Amniotic stem cell (primary cell): ENCODE data around the gene SRGAP1.
"Not testable (repeated sequence)": the region's sequence is repeated elsewhere in the genome, so short reads cannot be mapped to it uniquely, and the experiment has no call there.

Source experiments
- DNase-seq: peaks from one replicate; lab custom pipeline; 2025; lab: John Stamatoyannopoulos, UW

SRGAP1 gene

GRCh38 chr12:64085154-64085553 is 240.7 kb downstream of the SRGAP1 start:
- no peak for DNase-seq

GRCh38 chr12:64085996-64086395 is 241.5 kb downstream of the SRGAP1 start:
- no peak for DNase-seq

GRCh38 chr12:64086946-64087345 is 242.4 kb downstream of the SRGAP1 start:
- DNase-seq, result no peak

GRCh38 chr12:64087761-64088160 is 243.3 kb downstream of the SRGAP1 start:
- no peak for DNase-seq

- DNase-seq, result peak; percentile 86
Observed at GRCh38 chr12:64088431-64089349, 244.2 kb downstream of the SRGAP1 start.

- no peak for DNase-seq
Observed at GRCh38 chr12:64090047-64090446, 245.5 kb downstream of the SRGAP1 start.

- no peak for DNase-seq
Observed at GRCh38 chr12:64091186-64091585, 246.7 kb downstream of the SRGAP1 start.

- no peak for DNase-seq
Observed at GRCh38 chr12:64092507-64093196, 248.2 kb downstream of the SRGAP1 start.

- no peak for DNase-seq
Observed at GRCh38 chr12:64093689-64094088, 249.2 kb downstream of the SRGAP1 start.

GRCh38 chr12:64097366-64098105 is 253.0 kb downstream of the SRGAP1 start:
- no peak for DNase-seq

GRCh38 chr12:64098709-64099354 is 254.3 kb downstream of the SRGAP1 start:
- no peak for DNase-seq

GRCh38 chr12:64099397-64099796 is 254.9 kb downstream of the SRGAP1 start:
- peak; percentile 67 for DNase-seq

- no peak for DNase-seq
Observed at GRCh38 chr12:64102339-64102738, 257.8 kb downstream of the SRGAP1 start.

GRCh38 chr12:64103825-64104740 is 259.6 kb downstream of the SRGAP1 start:
- DNase-seq, result no peak

GRCh38 chr12:64105026-64105425 is 260.5 kb downstream of the SRGAP1 start:
- DNase-seq, result no peak

- DNase-seq, result no peak
Observed at GRCh38 chr12:64107776-64108175, 263.3 kb downstream of the SRGAP1 start.

GRCh38 chr12:64109706-64110105 is 265.2 kb downstream of the SRGAP1 start:
- no peak for DNase-seq

GRCh38 chr12:64110864-64111263 is 266.4 kb downstream of the SRGAP1 start:
- DNase-seq, result no peak

GRCh38 chr12:64116969-64117368 is 272.5 kb downstream of the SRGAP1 start:
- no peak for DNase-seq

- DNase-seq, result no peak
Observed at GRCh38 chr12:64120568-64120967, 276.1 kb downstream of the SRGAP1 start.

GRCh38 chr12:64121086-64121485 is 276.6 kb downstream of the SRGAP1 start:
- DNase-seq, result not testable (repeated sequence)
